GF-D8 (cell line): ENCODE results near the gene ZNF562.
"Not testable (repeated sequence)": the region's sequence is repeated elsewhere in the genome, so short reads cannot be mapped to it uniquely, and the experiment has no call there.

Experiments
- DNase-seq: peaks from one replicate; lab custom pipeline; 2025; lab: John Stamatoyannopoulos, UW

Gene ZNF562

DNA sequence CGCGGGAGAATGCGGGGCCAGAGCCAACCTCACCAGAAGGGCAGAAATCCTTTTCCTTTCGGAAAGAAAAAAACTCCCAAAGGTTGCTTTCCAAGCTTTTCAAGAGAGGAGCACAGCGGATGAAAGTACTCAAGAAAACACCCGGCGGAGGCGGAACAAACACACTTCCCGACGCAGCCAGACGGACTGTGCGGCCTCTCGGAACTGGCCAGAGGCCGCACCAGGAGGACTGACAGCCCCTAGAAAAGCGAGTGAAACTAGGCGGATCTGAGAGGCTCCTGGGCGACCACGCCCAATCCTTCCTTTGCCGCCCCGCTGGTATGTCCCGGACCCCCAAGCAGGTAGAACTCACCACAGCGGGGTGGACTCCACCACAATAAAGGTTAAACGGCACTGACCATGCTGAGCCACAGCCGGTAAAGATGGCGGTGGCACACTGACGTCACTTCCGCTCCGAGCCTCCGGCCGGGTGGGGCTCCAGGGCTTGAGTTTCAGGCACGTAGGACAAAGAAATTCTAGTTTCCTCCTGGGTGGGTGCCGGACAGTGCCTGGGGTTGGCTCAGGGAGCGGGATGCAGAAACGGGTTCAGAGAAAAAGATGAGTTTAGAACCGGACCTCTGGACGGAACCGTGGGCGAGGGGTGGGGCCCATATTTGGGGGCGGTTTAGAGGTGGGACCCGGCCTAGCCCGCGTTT is at the start of gene ZNF562:
TSS of gene ZNF562 (minus strand) at position 438 of the 695 bp plus-strand sequence. CDS start 14,356 bp downstream, outside the sequence.
- peak; percentile 64 for DNase-seq

- DNase-seq = no peak
Observed at GRCh38 chr19:9724157-9724556, 49.3 kb upstream of the ZNF562 start.

DNA sequence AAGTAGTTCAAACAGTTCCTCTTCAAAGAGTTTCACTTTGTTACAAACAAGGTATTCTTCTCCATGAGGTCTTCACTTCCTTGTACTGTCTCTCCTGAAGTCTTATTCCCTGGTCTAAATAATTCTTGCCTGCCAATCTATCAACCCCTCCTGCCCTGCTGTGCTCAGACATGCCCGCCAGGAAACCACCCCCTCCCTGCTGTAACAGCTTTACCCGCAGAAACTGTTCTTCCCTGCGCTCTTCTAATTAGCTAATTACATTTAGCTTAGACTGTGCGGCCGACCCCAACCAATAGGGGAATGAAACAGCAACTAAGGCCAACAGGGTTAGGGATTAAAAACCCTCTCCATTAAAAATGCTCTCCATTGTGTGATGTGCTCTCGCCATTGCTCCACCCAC is 47.0 kb upstream of the ZNF562 start:
- peak; percentile 27 for DNase-seq

GRCh38 chr19:9720541-9720940 is 45.6 kb upstream of the ZNF562 start:
- DNase-seq = no peak

DNA sequence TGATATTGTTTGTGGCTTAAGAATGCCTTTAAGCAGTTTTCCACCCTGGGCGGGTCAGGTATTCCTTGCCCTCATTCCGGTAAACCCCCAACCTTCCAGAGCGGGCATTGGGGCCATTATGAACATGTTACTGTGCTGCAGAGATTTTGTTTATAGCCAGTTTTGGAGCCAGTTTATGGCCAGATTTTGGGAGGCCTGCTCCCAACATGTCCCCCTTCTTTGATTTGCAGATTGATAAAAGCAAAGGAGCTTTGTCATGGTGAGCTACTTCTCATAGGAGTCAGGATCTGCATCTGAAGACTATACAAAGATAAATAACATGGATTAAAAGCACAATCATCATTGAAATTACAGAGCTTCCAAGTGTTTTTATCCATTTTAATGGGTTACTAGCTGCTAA is 36.9 kb upstream of the ZNF562 start:
- no peak for DNase-seq

- DNase-seq = no peak
Observed at GRCh38 chr19:9709305-9709704, 34.4 kb upstream of the ZNF562 start.

DNA sequence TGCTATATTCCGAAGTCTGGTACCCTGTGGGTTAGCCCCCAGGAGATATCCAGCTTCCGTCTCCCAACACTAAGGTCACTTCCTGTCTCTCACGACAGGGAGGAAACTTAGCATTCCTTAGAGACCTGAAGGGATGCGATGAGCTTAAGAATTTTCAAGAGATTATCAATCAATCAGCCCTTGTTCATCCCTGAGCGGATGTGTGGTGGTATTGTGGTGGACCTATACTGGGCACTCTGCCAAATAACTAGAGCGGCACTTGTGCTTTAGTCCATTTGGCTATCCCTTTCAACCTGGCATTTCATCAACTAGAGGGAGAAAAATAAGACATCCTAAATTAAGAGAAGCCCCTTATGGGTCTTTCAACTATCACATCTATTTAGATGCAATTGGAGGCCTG is 30.9 kb upstream of the ZNF562 start:
- DNase-seq = no peak

GRCh38 chr19:9702186-9702585 is 27.3 kb upstream of the ZNF562 start:
- no peak for DNase-seq

GRCh38 chr19:9700229-9700981 is 25.5 kb upstream of the ZNF562 start:
- no peak for DNase-seq

DNA sequence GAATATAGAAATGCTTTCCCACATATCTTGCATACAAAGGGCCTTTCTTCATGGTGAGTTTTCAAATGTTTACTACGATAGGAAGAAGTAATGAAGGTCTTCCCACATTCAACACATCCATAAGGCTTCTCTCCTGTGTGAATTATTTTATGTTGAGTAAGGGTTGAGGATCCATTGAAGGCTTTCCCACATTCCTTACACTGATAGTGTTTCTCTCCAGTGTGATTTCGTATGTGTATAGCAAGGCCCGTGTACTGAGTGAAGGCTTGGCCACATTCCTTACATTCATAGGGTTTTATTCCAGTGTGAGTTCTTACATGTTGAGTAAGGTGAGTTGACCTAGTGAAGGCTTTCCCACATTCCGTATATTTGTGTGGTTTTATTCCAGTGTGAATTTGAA is 15.4 kb upstream of the ZNF562 start:
- not testable (repeated sequence) for DNase-seq

GRCh38 chr19:9679996-9680395 is 5.1 kb upstream of the ZNF562 start:
- not testable (repeated sequence) for DNase-seq

DNA sequence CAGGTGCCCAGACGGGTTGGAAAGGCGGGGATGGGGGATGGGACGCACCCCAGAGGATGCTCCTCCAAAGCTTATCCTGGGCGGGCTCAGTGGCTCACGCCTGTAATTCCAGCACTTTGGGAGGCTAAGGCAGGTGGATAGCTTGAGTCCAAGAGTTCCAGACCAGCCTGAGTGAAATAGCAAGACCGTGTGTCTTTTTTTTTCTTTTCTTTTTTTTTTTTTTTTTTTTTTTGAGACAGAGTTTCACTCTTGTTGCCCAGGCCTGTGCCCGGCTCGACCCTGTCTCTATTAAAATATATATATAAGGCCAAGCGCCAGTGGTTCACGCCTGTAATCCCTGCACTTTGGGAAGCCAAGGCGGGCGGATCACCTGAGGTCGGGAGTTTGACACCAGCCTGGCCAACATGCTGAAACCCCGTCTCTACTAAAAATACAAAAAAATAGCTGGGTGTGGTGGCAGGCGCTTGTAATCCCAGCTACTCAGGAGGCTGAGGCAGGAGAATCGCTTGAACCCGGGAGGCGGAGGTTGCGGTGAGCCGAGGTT is 530 bp upstream of the ZNF562 start:
- DNase-seq = not testable (repeated sequence)

- DNase-seq = no peak
Observed at GRCh38 chr19:9673912-9674662, 813 bp downstream of the ZNF562 start.

- DNase-seq = no peak
Observed at GRCh38 chr19:9672893-9673292, 2.0 kb downstream of the ZNF562 start.

DNA sequence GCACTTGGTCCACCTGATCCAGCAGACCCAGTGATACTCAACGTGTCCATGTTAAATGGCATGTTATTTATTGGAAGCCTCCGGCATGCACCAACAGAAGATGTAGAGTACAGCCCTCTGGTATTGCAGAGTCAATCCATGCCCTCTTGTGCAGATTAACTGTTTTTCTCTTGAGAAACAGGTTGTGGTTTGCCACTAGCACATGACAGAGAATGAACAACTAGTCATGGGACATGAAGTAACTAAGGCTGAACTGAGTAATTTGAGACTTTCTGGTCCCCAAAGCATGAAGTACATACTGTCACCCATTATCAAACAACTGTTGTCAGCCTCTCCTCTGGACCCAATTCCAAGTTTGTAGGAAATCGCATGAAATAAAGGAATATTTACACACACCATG is 3.2 kb downstream of the ZNF562 start:
- peak; percentile 58 for DNase-seq

- no peak for DNase-seq
Observed at GRCh38 chr19:9668544-9668943, 6.4 kb downstream of the ZNF562 start.

DNA sequence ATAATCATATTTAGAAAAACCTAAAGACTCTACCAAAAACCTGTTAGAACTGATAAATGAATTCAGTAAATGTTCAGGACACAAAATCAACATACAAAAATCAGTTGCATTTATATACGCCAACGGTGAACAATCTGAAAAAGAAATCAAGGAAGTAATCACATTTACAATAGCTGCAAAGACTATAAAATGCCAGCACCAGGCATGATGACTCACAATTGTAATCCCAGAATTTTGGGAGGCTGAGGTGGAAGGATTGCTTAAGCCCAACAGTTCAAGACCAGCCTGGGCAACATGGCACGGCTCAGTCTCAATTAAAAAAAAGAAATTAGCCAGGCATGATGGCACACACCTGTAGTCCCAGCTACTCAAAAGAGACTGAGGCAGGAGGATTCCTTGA is 7.0 kb downstream of the ZNF562 start:
- no peak for DNase-seq

DNA sequence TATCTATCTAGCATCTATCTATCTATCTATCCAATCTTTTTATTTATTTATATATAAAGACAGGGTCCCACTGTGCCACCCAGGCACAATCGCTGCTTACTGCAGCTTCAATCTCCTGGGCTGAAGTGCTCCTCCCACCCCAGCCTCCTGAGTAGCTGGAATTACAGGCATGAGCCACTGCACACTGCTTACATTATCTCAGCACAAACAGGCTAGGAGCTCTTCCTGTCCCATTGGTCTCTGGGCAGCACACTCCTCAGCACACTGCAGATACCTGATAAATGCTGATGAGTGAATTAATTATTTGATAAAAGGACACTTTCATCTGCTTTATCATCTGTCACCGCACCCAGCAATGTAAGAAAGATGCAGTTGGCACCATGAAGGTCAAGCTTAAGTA is 16.1 kb downstream of the ZNF562 start:
- no peak for DNase-seq

DNA sequence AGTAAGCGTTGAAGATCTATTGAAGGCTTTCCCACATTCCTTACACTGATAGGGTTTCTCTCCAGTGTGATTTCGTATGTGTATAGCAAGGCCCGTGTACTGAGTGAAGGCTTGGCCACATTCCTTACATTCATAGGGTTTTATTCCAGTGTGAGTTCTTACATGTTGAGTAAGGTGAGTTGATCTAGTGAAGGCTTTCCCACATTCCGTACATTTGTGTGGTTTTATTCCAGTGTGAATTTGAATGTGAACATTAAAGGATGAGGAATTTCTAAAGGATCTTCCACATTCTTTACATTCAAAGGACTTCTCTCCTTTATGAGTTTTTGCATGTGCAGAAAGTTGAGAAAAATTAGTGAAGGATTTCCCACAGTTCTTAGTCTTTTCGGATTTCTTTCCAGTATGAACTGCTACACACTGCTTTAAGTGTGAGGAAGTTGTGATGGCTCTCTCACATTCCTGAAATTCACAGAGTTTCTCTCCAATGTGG is 21.8 kb downstream of the ZNF562 start:
- DNase-seq = not testable (repeated sequence)

- not testable (repeated sequence) for DNase-seq
Observed at GRCh38 chr19:9651464-9651863, 23.4 kb downstream of the ZNF562 start.

- DNase-seq = no peak
Observed at GRCh38 chr19:9650345-9650744, 24.6 kb downstream of the ZNF562 start.

DNA sequence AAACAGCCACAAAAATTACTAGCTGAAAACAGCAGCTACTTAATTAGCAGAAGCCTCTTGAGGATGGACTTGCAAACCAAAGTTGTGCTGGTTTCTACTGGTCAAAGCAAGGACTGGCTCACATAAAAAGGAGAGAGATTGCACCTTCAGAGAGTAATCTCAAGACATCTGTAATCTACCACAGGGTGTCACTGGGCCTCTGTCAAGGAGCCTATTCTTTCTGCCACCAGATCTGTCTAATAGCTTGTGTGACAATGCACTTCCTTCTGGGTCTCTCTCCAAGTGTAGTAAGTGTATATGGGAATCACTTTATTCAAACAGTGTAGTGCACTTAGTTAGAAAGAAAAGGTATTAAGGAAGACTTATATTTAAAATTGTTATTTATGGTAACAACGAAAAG is 29.4 kb downstream of the ZNF562 start:
- peak; percentile 1 for DNase-seq
